Inflammatory macrophage treated with lipopolysaccharide for 1 hour (primary cell): ENCODE results near the gene TMEM141.
"Not testable (repeated sequence)": the region's sequence is repeated elsewhere in the genome, so short reads cannot be mapped to it uniquely, and the experiment has no call there.

Experiments used
- DNase-seq, 2 donors: peaks; one replicate each; pipeline ENCODE4 v3.0.0-alpha.2; 2020 to 2022

The TMEM141 gene

DNA sequence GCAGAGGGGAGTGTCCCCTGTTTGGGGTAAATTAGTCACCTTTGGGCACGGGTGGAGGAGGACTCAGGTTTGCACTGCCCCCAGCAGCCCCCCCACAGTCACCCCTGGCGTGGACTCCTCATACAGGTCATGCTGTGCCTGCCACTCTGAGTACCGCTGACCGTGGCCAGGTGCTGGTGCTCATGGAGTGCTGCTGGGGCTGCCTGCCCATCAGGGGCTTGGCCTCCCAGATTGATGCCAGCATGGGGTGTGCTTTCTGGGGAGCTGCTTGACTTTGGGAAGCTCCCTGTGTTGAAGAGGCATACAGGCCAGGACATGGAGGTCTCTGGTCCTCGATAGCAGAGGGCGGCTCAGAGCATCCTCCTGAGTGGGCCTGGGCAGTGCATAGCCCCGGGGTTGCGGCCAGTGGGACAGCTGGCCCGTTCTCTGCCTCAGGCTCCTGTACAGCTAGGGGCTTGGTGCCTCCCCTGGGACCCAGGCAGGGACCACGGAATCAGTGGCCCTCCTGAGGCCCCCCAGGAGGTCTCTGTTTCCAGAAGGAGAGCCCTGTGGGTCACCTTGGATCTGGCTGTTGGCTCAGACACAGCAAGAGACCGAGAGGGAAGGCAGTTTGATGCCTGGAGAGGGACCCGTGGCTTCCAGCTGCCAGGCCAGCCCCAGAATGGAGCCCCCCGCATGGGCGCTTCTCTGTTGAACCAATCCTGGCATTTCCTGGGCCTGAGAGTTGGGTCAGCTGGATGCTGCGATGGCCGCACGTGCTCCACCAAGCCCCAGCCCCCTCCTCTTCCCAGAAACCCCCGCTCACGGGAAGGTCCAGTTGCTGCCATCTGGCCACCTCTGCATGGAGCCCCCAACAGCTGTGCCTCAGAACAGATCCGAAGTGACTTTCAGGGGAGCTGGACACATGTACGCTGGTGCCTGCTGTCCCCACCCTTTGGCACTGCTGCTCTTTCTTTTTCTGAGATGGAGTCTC, 45.1 kb downstream of the TMEM141 start:
- no peak for DNase-seq

DNA sequence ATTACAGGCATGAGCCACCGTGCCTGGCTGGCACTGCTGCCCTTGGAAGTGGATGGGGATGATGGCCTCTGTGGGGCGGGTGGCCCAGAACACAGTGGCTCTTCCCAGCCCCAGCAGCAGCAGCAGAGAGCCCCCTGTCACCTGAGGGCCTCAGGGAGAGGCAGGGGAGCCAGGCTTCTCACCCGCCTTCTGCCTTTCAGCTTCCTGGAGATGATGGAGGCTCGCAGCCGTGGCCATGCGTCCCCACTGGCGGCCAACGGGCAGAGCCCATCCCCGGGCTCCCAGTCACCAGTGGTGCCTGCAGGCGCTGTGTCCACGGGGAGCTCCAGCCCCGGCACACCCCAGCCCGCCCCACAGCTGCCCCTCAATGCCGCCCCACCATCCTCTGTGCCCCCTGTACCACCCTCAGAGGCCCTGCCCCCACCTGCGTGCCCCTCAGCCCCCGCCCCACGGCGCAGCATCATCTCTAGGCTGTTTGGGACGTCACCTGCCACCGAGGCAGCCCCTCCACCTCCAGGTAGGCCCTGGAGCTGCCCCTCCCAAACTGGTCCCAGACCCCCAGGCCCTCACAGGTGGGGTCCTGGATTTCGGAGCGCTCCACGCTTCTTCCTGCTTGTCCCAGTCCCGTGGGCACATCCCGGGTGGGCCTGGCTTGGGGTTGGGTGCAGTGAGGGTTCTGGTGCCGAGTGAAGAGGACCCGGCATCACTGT, 46.2 kb downstream of the TMEM141 start:
- DNase-seq = no peak

DNA sequence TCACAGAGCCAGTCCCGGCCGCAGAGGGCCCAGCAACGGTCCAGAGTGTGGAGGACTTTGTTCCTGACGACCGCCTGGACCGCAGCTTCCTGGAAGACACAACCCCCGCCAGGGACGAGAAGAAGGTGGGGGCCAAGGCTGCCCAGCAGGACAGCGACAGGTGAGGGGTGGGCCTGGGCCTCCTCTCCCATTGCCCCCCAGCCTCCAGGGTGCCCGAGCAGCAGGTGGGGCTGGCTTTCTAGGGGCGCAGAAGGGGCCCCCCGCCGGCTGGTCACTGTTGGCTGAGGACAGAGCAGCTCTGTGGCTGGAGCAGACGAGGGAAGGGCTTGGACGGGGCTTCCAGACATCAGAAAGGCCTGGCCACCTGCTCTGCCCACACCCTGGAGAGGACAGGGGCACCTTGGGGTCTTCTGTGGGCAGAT, 46.7 kb downstream of the TMEM141 start:
- not testable (repeated sequence) for DNase-seq

DNA sequence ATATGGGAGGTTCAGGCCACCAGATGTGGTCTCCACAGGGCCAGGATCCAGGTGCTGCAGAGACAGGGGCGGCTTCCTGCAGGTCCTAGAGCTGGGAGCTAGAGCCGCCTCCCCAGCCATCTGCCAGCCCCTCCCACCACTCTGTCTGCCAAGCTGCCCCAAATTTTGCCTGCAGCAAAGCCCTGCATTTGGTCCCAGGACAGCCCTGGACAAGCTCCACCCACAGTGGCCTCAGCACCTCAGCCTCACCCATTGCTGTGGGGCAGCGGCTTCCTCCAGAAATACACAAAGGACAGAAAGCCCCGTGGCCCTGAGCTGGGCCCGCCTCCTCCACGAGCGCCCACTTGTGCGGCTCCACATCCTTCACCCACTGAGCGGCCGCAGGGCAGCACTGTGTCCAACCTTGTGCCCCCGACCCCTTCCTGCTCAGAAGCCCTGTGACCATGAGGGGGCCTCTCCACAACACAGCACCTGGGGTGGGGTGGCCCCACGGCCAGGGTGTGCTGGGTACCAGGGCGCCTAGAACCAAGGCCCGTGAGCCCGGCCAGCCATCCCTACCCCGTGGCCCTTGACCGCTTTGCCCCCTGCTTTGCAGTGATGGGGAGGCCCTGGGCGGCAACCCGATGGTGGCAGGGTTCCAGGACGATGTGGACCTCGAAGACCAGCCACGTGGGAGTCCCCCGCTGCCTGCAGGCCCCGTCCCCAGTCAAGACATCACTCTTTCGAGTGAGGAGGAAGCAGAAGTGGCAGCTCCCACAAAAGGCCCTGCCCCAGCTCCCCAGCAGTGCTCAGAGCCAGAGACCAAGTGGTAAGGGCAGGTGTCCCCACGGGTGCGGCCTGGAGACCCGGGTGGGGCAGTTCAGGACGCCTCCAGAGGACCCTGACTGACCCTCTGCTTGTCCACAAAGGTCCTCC, 47.4 kb downstream of the TMEM141 start:
- no peak for DNase-seq

DNA sequence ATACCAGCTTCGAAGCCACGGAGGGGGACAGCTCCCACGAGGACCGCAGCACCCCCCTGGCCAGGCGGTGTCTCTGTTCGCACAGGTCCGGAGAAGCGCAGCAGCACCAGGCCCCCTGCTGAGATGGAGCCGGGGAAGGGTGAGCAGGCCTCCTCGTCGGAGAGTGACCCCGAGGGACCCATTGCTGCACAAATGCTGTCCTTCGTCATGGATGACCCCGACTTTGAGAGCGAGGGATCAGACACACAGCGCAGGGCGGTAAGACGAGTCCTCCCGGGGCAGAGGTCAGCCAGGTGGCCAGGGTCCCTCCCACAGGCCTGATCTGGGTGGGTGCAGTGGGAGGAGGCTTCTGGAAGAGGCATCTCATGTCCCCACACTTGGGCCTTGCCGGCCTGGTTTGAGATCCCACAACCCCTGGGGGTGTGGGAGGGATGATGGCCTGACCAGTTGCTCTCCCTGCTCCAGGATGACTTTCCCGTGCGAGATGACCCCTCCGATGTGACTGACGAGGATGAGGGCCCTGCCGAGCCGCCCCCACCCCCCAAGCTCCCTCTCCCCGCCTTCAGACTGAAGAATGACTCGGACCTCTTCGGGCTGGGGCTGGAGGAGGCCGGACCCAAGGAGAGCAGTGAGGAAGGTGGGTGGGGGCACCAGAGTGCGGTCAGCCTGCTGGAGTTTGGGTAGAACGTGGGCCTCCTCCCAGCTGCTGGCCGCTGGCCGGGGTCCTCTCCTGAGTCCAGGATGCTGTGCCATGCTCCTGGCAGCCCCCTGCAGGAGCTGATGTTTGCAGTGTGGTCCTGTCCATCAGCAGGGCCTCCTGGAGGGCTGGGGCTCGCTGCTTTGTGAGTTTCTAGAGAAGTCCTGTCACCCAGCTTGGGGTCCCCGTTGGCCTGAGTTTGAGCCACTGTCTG, 48.3 kb downstream of the TMEM141 start:
- no peak for DNase-seq

DNA sequence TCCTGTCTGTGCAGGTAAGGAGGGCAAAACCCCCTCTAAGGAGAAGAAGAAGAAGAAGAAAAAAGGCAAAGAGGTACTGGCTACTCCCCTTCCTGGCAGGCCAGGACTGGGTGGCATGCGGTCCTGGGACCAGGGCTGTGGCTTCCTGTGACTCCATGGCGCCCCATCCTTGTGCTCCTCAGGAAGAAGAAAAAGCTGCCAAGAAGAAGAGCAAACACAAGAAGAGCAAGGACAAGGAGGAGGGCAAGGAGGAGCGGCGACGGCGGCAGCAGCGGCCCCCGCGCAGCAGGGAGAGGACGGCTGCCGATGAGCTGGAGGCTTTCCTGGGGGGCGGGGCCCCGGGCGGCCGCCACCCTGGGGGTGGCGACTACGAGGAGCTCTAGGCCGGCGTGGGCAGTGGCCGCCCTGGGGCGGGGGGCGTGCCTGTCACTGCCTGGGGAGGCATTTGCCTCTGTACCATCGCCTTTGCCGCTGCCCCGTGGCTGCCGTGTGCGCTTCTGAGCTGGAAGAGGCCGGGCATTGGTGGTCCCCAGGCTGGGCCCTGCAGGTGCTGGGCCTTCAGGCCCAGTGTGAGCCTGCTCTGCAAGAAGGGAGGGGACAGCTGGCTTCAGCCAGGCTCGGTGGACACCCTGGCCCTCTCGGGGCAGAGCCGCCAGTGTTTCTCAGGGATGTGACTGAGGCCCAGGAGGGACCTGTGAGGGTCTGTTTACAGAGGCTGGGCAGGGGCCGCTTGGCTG, 49.2 kb downstream of the TMEM141 start:
- DNase-seq = no peak

DNA sequence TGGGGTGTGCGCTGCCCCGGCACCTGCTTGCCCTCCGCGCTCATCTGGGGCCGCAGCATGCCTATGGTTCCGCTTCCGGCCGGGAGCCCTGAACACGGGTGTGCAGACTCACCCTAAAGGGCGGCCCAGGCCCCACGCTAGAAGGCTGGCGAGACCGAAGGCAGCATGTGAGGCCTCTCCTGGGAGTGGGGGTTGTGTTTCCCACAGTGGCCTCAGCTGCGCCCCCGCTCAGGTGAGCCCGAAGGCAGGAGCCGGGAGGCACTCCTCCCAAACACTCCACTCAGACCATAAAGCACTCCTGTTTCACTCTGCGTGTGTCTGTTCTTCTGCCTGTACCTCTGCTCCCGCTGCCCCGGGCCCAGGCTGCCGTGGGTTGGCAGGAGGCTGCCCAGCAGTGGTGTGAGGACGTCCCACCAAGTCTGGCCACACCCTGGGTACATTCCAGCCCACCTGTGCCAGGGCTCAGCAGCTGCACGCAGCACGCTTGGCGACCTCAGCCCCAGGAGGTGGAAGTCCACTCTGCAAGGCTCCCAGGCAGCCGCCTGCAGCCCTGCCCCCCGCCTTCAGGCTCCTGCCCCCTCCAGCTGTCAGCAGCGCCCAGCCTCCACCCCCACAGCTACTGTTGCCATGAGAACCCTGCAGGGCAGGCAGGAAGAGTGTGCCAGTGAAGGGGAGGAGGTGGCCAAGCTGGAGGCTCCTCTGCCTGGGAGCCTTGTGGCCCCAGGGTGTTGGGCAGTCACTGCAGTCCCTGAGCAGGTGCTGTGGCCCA, 49.9 kb downstream of the TMEM141 start:
- no peak for DNase-seq

DNA sequence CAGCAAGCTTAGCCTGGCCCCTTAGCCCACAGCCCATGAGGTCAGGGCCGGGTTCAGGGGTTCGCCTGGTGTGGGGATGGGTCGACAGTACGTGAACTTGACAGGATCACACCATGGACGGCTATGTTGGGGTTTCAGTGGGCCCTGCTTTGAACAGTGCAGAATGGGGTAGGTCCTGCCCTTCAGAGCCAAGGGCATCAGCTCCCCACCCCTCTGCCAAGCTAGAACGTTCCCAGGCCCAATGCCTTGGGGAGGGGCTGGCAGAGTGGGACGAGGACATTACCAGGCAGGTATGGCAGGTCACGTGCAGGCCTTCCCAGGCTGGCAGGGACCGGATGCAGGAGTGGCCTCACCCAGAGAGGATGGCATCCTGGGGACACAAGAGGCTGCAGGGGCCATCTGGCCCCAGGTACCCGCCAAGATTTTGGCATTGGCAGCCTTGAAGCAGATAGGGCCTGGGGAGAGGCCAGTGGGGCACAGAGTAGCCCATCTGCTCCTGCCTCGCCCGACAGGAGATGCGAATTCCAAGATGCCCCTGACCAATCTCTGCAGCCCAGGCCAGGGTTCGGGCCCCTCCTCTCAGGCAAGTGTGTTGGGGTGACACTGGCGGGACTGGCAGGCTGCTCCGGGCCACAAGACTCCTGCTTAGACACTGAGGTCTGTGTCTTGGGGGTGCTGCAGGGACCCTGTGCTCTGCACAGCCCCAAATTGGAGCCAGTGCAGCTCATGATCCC, 50.7 kb downstream of the TMEM141 start:
- DNase-seq = not testable (repeated sequence)

DNA sequence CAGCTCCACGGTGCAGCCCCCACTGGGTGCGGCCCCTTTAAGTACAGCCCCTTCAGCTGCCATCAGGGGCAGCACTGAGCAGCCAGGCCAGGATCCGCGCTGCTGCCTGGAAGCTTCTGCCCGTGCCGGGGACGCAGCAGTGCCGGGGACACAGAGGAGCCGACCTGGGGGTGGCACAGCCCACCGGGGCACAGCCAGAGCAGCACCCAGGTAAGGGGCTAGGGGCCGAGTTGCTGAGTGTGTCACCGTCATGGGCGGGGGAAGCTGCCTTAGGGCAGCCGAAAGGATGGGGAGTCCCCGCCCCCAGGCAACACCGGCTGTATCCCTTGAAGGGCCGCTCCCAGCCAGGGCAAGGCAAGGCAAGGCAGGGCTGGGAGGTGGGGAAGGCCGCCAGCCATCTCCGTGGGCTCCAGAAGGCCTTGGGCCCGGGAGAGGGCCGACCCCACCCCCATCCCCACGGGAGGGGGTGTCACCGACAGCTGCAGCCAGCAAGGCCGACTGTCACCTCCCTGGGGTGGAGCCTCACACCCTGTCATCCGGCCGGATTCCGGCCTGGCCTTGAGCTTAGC, 51.3 kb downstream of the TMEM141 start, which contains the start of gene AJM1:
TSS of gene AJM1 (plus strand) at position 99 of the 569 bp plus-strand sequence. CDS start 1,937 bp downstream, outside the sequence.
- peak; percentile 43 to 77 for DNase-seq
